Keratinocyte (primary cell): ENCODE measurements around the gene PPP4R2. TPM values are rescaled to one million over a fixed set of nuclear protein-coding genes. Genes with fewer than 3 reads are reported as not detected.

Source experiments
- DNase-seq: peaks from one replicate; pipeline ENCODE4 v3.0.0-alpha.2; 2011; ENCODE audit warnings: low read depth, missing footprints, low spot score
- FAIRE-seq: peaks from 2 replicates; lab custom pipeline; 2011; peaks lifted over from hg19 to GRCh38; lab: Jason Lieb, UNC
- H2AFZ ChIP-seq: 2 replicates; pipeline ENCODE4 v1.6.0; 2012; ENCODE audit warnings: low read length, control low read depth, inconsistent platforms; ENCODE audit not compliant: control insufficient read depth
- H3K27ac ChIP-seq: 2 replicates; pipeline ENCODE4 v1.5.1; 2011; ENCODE audit warnings: low read length; ENCODE audit not compliant: control insufficient read depth, insufficient read depth
- H3K27me3 ChIP-seq: 3 replicates; pipeline ENCODE4 v1.6.0; 2011; ENCODE audit warnings: low read length; ENCODE audit not compliant: control insufficient read depth, insufficient read depth; ENCODE audit errors: extremely low read depth
- H3K36me3 ChIP-seq, 2 experiments: 2 replicates in 1 of 2; 3 replicates in 1 of 2; pipeline ENCODE4 v1.5.1; 2011; ENCODE audit warnings: low read length in 2 of 2, mild to moderate bottlenecking in 1 of 2; ENCODE audit not compliant: control insufficient read depth in 2 of 2, insufficient read depth in 2 of 2; ENCODE audit errors: extremely low read depth in 1 of 2
- H3K4me1 ChIP-seq: 3 replicates; pipeline ENCODE4 v1.5.1; 2011; ENCODE audit warnings: low read length; ENCODE audit not compliant: control insufficient read depth, insufficient read depth; ENCODE audit errors: extremely low read depth
- H3K4me2 ChIP-seq: 3 replicates; pipeline ENCODE4 v1.6.0; 2011; ENCODE audit warnings: low read depth, low read length; ENCODE audit not compliant: control insufficient read depth, insufficient read depth; ENCODE audit errors: extremely low read depth
- H3K4me3 ChIP-seq, 3 experiments: fragments of 200-600 bp in 1 of 3; sonication (generic) in 1 of 3; 2 replicates in 2 of 3; 3 replicates in 1 of 3; pipeline ENCODE4 v1.5.1; 2011 to 2016; ENCODE audit warnings: low read length in 3 of 3, mild to moderate bottlenecking in 3 of 3, control low read depth in 2 of 3, inconsistent platforms in 1 of 3, low read depth in 1 of 3, mixed read lengths in 1 of 3, mixed run types in 1 of 3, moderate library complexity in 1 of 3; ENCODE audit not compliant: control insufficient read depth in 2 of 3, insufficient read depth in 2 of 3; ENCODE audit errors: extremely low read depth in 1 of 3
- H3K79me2 ChIP-seq: 2 replicates; pipeline ENCODE4 v1.6.0; 2012; ENCODE audit warnings: low read length; ENCODE audit not compliant: control insufficient read depth, insufficient read depth
- H3K9ac ChIP-seq: 3 replicates; pipeline ENCODE4 v1.6.0; 2011; ENCODE audit warnings: low read length; ENCODE audit not compliant: control insufficient read depth, insufficient read depth; ENCODE audit errors: extremely low read depth
- H3K9me1 ChIP-seq: 3 replicates; pipeline ENCODE4 v1.6.0; 2011; ENCODE audit warnings: low read length; ENCODE audit not compliant: control insufficient read depth, insufficient read depth; ENCODE audit errors: extremely low read depth
- H3K9me3 ChIP-seq: 2 replicates; pipeline ENCODE4 v1.5.1; 2012; ENCODE audit warnings: low read depth, low read length; ENCODE audit not compliant: control insufficient read depth
- H4K20me1 ChIP-seq: 3 replicates; pipeline ENCODE4 v1.6.0; 2011; ENCODE audit warnings: low read length; ENCODE audit not compliant: control insufficient read depth, insufficient read depth; ENCODE audit errors: extremely low read depth
- CTCF ChIP-seq, 3 experiments: IDR thresholded peaks in 1 of 3; conservative IDR thresholded peaks in 1 of 3; optimal IDR thresholded peaks in 1 of 3; 2 replicates in 2 of 3; 3 replicates in 1 of 3; pipeline versions ENCODE3 to v1.5.1; 2011; ENCODE audit warnings: low read length in 3 of 3, mild to moderate bottlenecking in 3 of 3, moderate library complexity in 2 of 3, control low read depth in 1 of 3, inconsistent platforms in 1 of 3; ENCODE audit not compliant: insufficient read depth in 2 of 3; ENCODE audit errors: extremely low read depth in 1 of 3
- EZH2 ChIP-seq: IDR thresholded peaks from one replicate; pipeline ENCODE4 v1.6.1; 2012; ENCODE audit warnings: inconsistent platforms, mild to moderate bottlenecking, low read length, moderate library complexity
- dilution Hi-C: fragments of 300-500 bp; cut with MboI; formaldehyde crosslinking; loops from one replicate; pipeline ENCODE4 v1.7.0; 2020; ENCODE audit warnings: low sequenced_read_pairs; ENCODE audit not compliant: extremely low pct_ligation_motif_present
- polyA plus RNA-seq, 5 experiments: library from polyadenylated mRNA; depleted of rRNA in 3 of 5; stranded (reverse) in 3 of 5; stranded (forward) in 1 of 5; unstranded in 1 of 5; fragments of >200 nt; gene quantifications; 1 replicate in 1 of 5; 2 replicates in 3 of 5; 3 replicates in 1 of 5; pipeline versions ENCODE4 v1.2.1 to v1.2.3, GENCODE V29; 2011 to 2012; ENCODE audit warnings: missing spikeins in 2 of 5, low read depth in 1 of 5, low replicate concordance in 1 of 5

The PPP4R2 gene
- polyA plus RNA-seq, 1 donor (not counting 4 experiments of a cell fraction or from before 2014, with no cell fraction given): 46.6 TPM

GRCh38 chr3:72990701-72991395, 5.8 kb upstream of the PPP4R2 start:
- no peak overlapping the region for H3K9ac ChIP-seq

DNA sequence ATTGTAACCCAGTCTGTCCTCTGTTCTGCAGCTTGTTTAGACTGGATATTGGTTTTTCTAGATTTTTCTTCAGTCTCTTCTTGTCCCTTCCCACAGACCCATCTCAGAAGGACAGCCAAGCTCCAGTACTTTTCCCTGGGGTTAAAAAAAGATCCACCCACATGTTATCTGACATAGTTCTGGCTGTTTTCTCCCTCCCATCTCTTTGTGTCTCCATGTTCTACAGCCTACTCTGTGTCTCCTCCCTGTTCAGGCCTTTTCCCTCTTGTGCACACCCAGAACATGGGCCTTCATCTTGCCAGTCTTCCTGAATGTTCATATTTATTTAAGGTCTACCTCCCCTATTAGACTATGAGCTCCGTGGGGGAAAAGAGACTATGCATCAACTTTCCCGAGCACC, 5.1 kb upstream of the PPP4R2 start:
- no peak overlapping the region for H3K27ac ChIP-seq

More at GRCh38 chr3:72990701-72991395, 5.8 kb upstream of the PPP4R2 start:
- no peak for FAIRE-seq
- TF ChIP-seq EZH2 (no peak), CTCF (optimal IDR thresholded peaks at IDR 0.05 in 1 of 3, IDR thresholded peaks at IDR 0.05 in 1 of 3, conservative IDR thresholded peaks at IDR 0.05 in 1 of 3; ENCODE audit: extremely low read depth in 1 of 3, insufficient read depth in 2 of 3, low read length in 3 of 3) (no peak)
- Histone ChIP-seq H3K27ac (no peak overlapping the region), H3K4me2 (no peak overlapping the region), H3K79me2 (no peaks in the 10 kb centered on the region), H4K20me1 (no peaks in the 10 kb centered on the region), H3K27me3 (no peaks in the 10 kb centered on the region), H3K9me3 (no peaks in the 10 kb centered on the region), H3K9me1 (no peaks in the 10 kb centered on the region), H3K4me3 (no peak overlapping the region), H2AFZ (no peak overlapping the region), H3K36me3 (no peaks in the 10 kb centered on the region), H3K4me1 (no peaks in the 10 kb centered on the region)
- no peak for DNase-seq
- dilution Hi-C loops: no loop called here

More for the DNA sequence above, 5.1 kb upstream of the PPP4R2 start:
- Histone ChIP-seq H3K9ac (no peak overlapping the region), H3K36me3 (no peaks in the 10 kb centered on the region), H3K79me2 (no peaks in the 10 kb centered on the region), H3K9me1 (no peaks in the 10 kb centered on the region), H2AFZ (no peak overlapping the region), H4K20me1 (no peaks in the 10 kb centered on the region), H3K4me2 (no peak overlapping the region), H3K27me3 (no peaks in the 10 kb centered on the region), H3K4me1 (no peaks in the 10 kb centered on the region), H3K4me3 (no peak overlapping the region), H3K9me3 (no peaks in the 10 kb centered on the region)
- dilution Hi-C loops: no loop called here
- TF ChIP-seq EZH2 (no peak), CTCF (optimal IDR thresholded peaks at IDR 0.05 in 1 of 3, IDR thresholded peaks at IDR 0.05 in 1 of 3, conservative IDR thresholded peaks at IDR 0.05 in 1 of 3; ENCODE audit: extremely low read depth in 1 of 3, insufficient read depth in 2 of 3, low read length in 3 of 3) (no peak)
- no peak for DNase-seq
- FAIRE-seq: no peak
